Neural progenitor cell (in vitro differentiated cells): ENCODE results near the gene YEATS2. TPM values are rescaled to one million over a fixed set of nuclear protein-coding genes. Genes with fewer than 3 reads are reported as not detected.
"Not testable (repeated sequence)": the region's sequence is repeated elsewhere in the genome, so short reads cannot be mapped to it uniquely, and the experiment has no call there.

Experiments
- DNase-seq: peaks from one replicate; pipeline ENCODE4 v3.0.0-alpha.2; 2016; ENCODE audit warnings: low spot score
- H2AFZ ChIP-seq: fragments of 200-600 bp; sonication (generic); replicated peaks from 2 replicates; pipeline ENCODE4 v1.6.1; 2016; ENCODE audit warnings: antibody characterized with exemption
- H3F3A ChIP-seq: fragments of 200-600 bp; sonication (generic); 2 replicates; pipeline ENCODE4 v1.6.1; 2016; ENCODE audit warnings: antibody characterized with exemption, low read depth
- H3K27ac ChIP-seq: fragments of 200-600 bp; sonication (generic); 2 replicates; pipeline ENCODE4 v1.5.1; 2016; ENCODE audit warnings: mild to moderate bottlenecking
- H3K27me3 ChIP-seq: fragments of 200-600 bp; sonication (generic); 2 replicates; pipeline ENCODE4 v1.6.1; 2016; ENCODE audit warnings: mild to moderate bottlenecking, moderate library complexity
- H3K36me3 ChIP-seq: fragments of 200-600 bp; sonication (generic); 2 replicates; pipeline ENCODE4 v1.5.1; 2016
- H3K4me1 ChIP-seq: fragments of 200-600 bp; sonication (generic); 2 replicates; pipeline ENCODE4 v1.6.1; 2016; ENCODE audit warnings: mixed run types
- H3K4me2 ChIP-seq: fragments of 200-600 bp; sonication (generic); 2 replicates; pipeline ENCODE4 v1.6.1; 2016
- H3K4me3 ChIP-seq: fragments of 200-600 bp; sonication (generic); 2 replicates; pipeline ENCODE4 v1.5.1; 2016
- H3K79me2 ChIP-seq: fragments of 200-600 bp; sonication (generic); 2 replicates; pipeline ENCODE4 v1.6.1; 2016; ENCODE audit warnings: low read depth
- H3K9ac ChIP-seq: fragments of 200-600 bp; sonication (generic); 2 replicates; pipeline ENCODE4 v1.6.1; 2016
- H3K9me3 ChIP-seq: fragments of 200-600 bp; sonication (generic); 2 replicates; pipeline ENCODE4 v1.5.1; 2016; ENCODE audit warnings: low read depth
- H4K20me1 ChIP-seq: fragments of 200-600 bp; sonication (generic); 2 replicates; pipeline ENCODE4 v1.6.1; 2016; ENCODE audit warnings: low read depth
- H3K27ac Mint-ChIP-seq: 3 replicates; pipeline ENCODE4 v1.8.0; 2021; ENCODE audit warnings: mixed read lengths
- H3K27me3 Mint-ChIP-seq: 2 replicates; pipeline ENCODE4 v1.8.0; 2022; ENCODE audit warnings: low read depth, mild to moderate bottlenecking, inconsistent platforms, moderate library complexity, mixed read lengths; ENCODE audit not compliant: insufficient read depth
- H3K36me3 Mint-ChIP-seq: 3 replicates; pipeline ENCODE4 v1.8.0; 2021; ENCODE audit warnings: mixed read lengths
- H3K4me1 Mint-ChIP-seq: 3 replicates; pipeline ENCODE4 v1.8.0; 2021; ENCODE audit warnings: mixed read lengths
- H3K4me3 Mint-ChIP-seq: 3 replicates; pipeline ENCODE4 v1.8.0; 2021; ENCODE audit warnings: mild to moderate bottlenecking, moderate library complexity, mixed read lengths
- H3K9me3 Mint-ChIP-seq: 3 replicates; pipeline ENCODE4 v1.8.0; 2020; ENCODE audit warnings: mixed read lengths
- EZH2 ChIP-seq: fragments of 200-600 bp; sonication (generic); IDR thresholded peaks from 2 replicates; pipeline ENCODE4 v1.6.1; 2017; ENCODE audit warnings: antibody characterized with exemption, mild to moderate bottlenecking, moderate library complexity
- EZH2phosphoT487 ChIP-seq: fragments of 200-600 bp; sonication (generic); IDR thresholded peaks from 2 replicates; pipeline ENCODE4 v1.6.1; 2017; ENCODE audit warnings: antibody characterized with exemption
- total RNA-seq: library from RNA; depleted of rRNA; stranded (reverse); fragments of >200 nt; gene quantifications from 2 replicates; pipeline ENCODE4 v1.2.3, GENCODE V29; 2015; ENCODE audit warnings: low replicate concordance
- TF ChIP-seq, protein P1 (sequence below): fragments of 200-600 bp; sonication (generic); IDR thresholded peaks from 2 replicates; pipeline ENCODE4 v1.5.1; 2017; ENCODE audit warnings: antibody characterized with exemption, mild to moderate bottlenecking

Gene YEATS2
- total RNA-seq, 1 donor from 2014 or later = 72.1 TPM

DNA sequence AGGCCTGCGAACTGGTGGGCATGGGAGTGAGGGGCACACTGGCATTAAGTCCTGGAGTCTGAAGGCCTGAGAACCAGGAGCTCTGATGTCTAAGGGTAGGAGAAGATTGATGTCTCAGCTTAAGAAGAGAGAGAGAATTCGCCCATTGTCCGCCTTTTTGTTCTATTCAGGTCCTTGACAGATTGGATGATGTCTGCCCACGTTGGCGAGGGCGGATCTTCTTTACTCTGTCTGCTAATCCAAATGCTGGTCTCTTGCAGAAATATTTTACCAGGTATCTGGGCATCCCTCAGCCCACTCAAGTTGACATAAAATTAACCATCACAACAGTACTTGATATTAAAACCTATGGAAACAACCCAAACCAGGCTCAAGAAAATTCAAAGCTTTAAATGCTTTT lies 83.6 kb downstream of the YEATS2 start:
- no peak overlapping the region for H3K27ac ChIP-seq
- no peaks in the 10 kb centered on the region for H3F3A ChIP-seq
- Mint-ChIP-seq H3K4me1 (no peaks in the 10 kb centered on the region), H3K36me3 (peaks cover 51% of the 10 kb centered on the region), H3K4me3 (no peak overlapping the region), H3K9me3 (no peaks in the 10 kb centered on the region), H3K27ac (no peak overlapping the region), H3K27me3 (no peaks in the 10 kb centered on the region)
- no peak overlapping the region for H3K9ac ChIP-seq
- H3K4me3 ChIP-seq = no peak overlapping the region
- no peaks in the 10 kb centered on the region for H3K27me3 ChIP-seq
- peaks cover 13% of the 10 kb centered on the region for H3K79me2 ChIP-seq
- no peak for DNase-seq
- peaks cover 5% of the 10 kb centered on the region for H4K20me1 ChIP-seq
- H3K9me3 ChIP-seq = no peaks in the 10 kb centered on the region
- no peak overlapping the region for H2AFZ ChIP-seq
- TF ChIP-seq EZH2 = no peak
- TF ChIP-seq EZH2phosphoT487 = no peak
- TF ChIP-seq, protein P1, sequence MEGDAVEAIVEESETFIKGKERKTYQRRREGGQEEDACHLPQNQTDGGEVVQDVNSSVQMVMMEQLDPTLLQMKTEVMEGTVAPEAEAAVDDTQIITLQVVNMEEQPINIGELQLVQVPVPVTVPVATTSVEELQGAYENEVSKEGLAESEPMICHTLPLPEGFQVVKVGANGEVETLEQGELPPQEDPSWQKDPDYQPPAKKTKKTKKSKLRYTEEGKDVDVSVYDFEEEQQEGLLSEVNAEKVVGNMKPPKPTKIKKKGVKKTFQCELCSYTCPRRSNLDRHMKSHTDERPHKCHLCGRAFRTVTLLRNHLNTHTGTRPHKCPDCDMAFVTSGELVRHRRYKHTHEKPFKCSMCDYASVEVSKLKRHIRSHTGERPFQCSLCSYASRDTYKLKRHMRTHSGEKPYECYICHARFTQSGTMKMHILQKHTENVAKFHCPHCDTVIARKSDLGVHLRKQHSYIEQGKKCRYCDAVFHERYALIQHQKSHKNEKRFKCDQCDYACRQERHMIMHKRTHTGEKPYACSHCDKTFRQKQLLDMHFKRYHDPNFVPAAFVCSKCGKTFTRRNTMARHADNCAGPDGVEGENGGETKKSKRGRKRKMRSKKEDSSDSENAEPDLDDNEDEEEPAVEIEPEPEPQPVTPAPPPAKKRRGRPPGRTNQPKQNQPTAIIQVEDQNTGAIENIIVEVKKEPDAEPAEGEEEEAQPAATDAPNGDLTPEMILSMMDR = no peak
- no peaks in the 10 kb centered on the region for H3K4me1 ChIP-seq
- peaks cover 14% of the 10 kb centered on the region for H3K36me3 ChIP-seq
- H3K4me2 ChIP-seq = no peak overlapping the region

GRCh38 chr3:183782576-183783276 lies 85.1 kb downstream of the YEATS2 start:
- Histone ChIP-seq H3K27ac (no peak overlapping the region), H3K4me2 (no peak overlapping the region), H4K20me1 (peaks cover 5% of the 10 kb centered on the region), H3K79me2 (peaks cover 13% of the 10 kb centered on the region), H3K36me3 (peaks cover 22% of the 10 kb centered on the region), H2AFZ (no peak overlapping the region), H3K27me3 (no peaks in the 10 kb centered on the region), H3K9me3 (no peaks in the 10 kb centered on the region), H3F3A (no peaks in the 10 kb centered on the region), H3K9ac (no peak overlapping the region), H3K4me3 (no peak overlapping the region), H3K4me1 (no peaks in the 10 kb centered on the region)
- H3K36me3 Mint-ChIP-seq = peaks cover 56% of the 10 kb centered on the region
- H3K9me3 Mint-ChIP-seq = no peaks in the 10 kb centered on the region
- H3K4me1 Mint-ChIP-seq = no peaks in the 10 kb centered on the region
- H3K4me3 Mint-ChIP-seq = no peak overlapping the region
- TF ChIP-seq EZH2phosphoT487 = no peak
- TF ChIP-seq EZH2 = no peak
- TF ChIP-seq, protein P1 = no peak
- no peak overlapping the region for H3K27ac Mint-ChIP-seq
- H3K27me3 Mint-ChIP-seq = no peaks in the 10 kb centered on the region
- DNase-seq = no peak

DNA sequence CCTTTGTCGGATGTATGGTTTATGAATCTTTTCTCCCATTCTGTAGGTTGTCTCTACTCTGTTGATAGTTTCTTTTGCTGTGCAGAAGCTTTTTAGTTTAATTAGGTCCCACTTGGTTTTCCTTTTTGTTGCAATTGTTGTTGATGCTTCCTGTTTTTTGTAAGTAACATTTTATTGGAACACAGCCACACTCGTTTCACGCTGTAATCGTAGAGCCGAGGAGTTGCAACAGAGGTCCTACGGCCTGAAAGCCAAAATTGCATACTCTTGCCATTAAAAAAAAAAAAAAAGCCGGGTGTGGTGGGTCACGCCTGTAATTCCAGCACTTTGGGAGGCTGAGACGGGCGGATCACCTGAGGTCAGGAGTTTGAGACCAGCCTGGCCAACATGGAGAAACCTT lies 86.9 kb downstream of the YEATS2 start:
- H3F3A ChIP-seq, H2AFZ ChIP-seq, H3K27ac Mint-ChIP-seq, H3K27ac ChIP-seq, H4K20me1 ChIP-seq, H3K4me1 ChIP-seq, H3K4me3 ChIP-seq, H3K9me3 Mint-ChIP-seq, H3K9ac ChIP-seq, H3K4me1 Mint-ChIP-seq, H3K27me3 Mint-ChIP-seq, H3K9me3 ChIP-seq, H3K4me2 ChIP-seq, DNase-seq, H3K4me3 Mint-ChIP-seq, H3K27me3 ChIP-seq: not testable (repeated sequence)
- Histone ChIP-seq H3K79me2 (peaks cover 18% of the 10 kb centered on the region), H3K36me3 (peaks cover 29% of the 10 kb centered on the region)
- peaks cover 60% of the 10 kb centered on the region for H3K36me3 Mint-ChIP-seq

GRCh38 chr3:183789826-183790225 lies 92.2 kb downstream of the YEATS2 start:
- peaks cover 50% of the 10 kb centered on the region for H3K36me3 Mint-ChIP-seq

More at GRCh38 chr3:183789826-183790225, 92.2 kb downstream of the YEATS2 start:
- Histone ChIP-seq H3K79me2 (peaks cover 5% of the 10 kb centered on the region), H3K4me2 (no peak overlapping the region), H3K4me1 (no peaks in the 10 kb centered on the region), H3K27me3 (no peaks in the 10 kb centered on the region), H3K9me3 (no peaks in the 10 kb centered on the region), H3K27ac (no peak overlapping the region), H3K4me3 (no peak overlapping the region), H3K9ac (no peak overlapping the region), H4K20me1 (no peaks in the 10 kb centered on the region), H2AFZ (no peak overlapping the region), H3K36me3 (peaks cover 24% of the 10 kb centered on the region), H3F3A (no peaks in the 10 kb centered on the region)
- Mint-ChIP-seq H3K27me3 (no peaks in the 10 kb centered on the region), H3K4me1 (no peaks in the 10 kb centered on the region), H3K9me3 (no peaks in the 10 kb centered on the region), H3K27ac (no peak overlapping the region), H3K4me3 (no peak overlapping the region)
- DNase-seq = no peak
- TF ChIP-seq EZH2 = no peak
- TF ChIP-seq EZH2phosphoT487 = no peak
- TF ChIP-seq, protein P1 = no peak
